ENCODE measurements around the gene ATP11B.
A peak's percentile ranks its signal among the peaks of the same experiment; 100 is the strongest.

ATP11B gene

GRCh38 chr3:182792901-182793662, at the start of gene ATP11B:
Gene ATP11B, plus strand, starts transcription at chr3:182793504. Its CDS starts 256 bp downstream, at chr3:182793760.
- peak; percentile 53 for DNase-seq (ENCODE audit: low read depth)

DNA sequence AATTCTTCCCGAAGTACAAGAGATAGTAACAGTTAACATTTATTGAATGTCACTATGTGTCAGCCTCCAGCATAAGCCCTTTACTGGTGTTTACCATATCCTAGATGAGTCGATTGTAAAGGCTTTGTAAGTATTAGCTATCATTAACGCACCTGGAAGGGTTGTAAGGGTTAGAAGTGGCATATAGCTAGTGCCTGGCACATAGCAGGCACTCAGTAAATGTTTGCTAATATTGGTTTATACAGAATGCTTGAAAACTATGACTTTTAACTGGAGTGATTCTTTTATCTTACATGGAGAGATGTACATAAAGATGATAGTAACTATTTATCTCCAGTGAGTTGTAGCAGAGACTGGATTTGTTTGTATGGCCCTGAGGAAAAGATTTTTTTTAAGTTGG, 46.3 kb upstream of the ATP11B start:
- DNase-seq (ENCODE audit: low read depth) = no peak

GRCh38 chr3:182755308-182755707, 38.0 kb upstream of the ATP11B start:
- DNase-seq (ENCODE audit: low read depth) = no peak

DNA sequence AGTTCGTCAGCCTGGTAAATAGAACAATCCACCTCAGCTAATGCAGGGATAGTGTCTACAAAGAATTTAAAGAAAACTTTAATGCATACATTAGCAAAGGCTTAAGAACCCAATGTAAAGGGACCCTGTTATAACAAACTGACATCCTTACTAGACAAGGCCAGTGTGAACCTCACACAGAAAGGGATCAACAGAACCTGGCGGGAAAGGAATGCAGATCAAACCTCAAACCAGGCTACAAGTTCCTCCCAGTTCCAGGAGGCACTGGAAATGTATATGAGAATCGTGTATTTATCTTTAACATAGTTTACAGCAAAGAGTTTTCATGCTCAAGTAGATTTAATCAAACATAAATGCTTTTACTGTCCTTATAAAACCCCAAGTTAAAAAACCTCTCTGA, 37.6 kb upstream of the ATP11B start:
- no peak for DNase-seq (ENCODE audit: low read depth)

GRCh38 chr3:182760576-182761164, 32.6 kb upstream of the ATP11B start:
- no peak for DNase-seq (ENCODE audit: low read depth)

DNA sequence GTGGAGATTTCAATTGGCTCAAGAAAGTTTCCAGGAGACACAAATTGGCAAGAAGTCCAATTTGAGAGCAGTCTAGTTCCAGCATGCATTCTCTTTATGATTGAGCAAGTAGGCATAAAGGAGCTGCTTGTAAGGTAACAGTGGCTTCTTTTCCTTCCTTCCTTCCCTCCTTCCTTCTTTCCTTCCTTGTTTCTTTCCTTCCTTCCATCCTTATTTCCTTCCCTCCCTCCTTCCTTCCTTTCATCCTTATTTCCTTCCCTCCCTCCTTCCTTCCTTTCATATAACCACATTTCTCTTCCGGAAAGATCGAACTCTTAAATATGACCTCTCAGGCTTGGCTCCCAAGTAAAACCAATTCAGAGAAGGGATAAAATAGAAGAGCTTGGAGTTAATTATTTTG, 29.4 kb upstream of the ATP11B start:
- no peak for DNase-seq (ENCODE audit: low read depth)

GRCh38 chr3:182765287-182765686, 28.0 kb upstream of the ATP11B start:
- DNase-seq (ENCODE audit: low read depth) = no peak

GRCh38 chr3:182766099-182766498, 27.2 kb upstream of the ATP11B start:
- DNase-seq (ENCODE audit: low read depth) = no peak

DNA sequence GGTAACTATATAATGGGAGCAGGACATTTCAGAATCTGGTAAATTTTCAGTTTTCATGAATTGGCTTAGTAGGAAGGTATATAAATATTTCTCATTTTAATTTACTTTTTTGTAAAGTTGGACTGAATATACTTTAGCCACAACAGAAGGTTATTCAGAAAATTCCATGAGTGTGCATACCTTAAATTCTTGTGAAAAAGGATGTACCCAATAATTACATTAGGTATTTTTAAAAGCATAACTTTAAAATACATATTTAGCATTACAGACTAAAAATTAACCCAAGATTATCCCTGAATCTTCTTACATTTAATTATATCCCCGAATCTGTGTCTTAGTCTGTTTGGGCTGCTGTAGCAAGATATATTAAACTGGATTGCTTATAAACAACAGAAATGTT, 24.9 kb upstream of the ATP11B start:
- DNase-seq (ENCODE audit: low read depth) = no peak

DNA sequence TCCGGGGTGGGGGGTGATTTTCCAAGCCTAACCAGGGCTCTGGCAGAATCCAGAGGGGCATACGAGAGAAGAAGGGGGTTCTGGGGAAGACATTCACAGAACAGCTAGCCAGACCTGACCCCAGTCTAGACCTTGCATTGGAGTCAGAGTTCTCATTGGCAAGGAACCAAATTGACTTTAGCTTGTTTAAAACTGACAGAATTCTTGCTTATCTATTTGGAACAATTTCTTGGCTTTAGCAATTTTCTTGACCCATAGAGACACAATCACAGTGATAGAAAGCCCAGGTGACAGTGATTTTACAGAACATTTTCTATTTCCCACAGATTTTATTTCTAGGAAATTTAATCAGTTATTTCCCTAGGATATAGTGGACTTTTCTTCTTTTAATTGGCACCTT, 23.6 kb upstream of the ATP11B start:
- no peak for DNase-seq (ENCODE audit: low read depth)

DNA sequence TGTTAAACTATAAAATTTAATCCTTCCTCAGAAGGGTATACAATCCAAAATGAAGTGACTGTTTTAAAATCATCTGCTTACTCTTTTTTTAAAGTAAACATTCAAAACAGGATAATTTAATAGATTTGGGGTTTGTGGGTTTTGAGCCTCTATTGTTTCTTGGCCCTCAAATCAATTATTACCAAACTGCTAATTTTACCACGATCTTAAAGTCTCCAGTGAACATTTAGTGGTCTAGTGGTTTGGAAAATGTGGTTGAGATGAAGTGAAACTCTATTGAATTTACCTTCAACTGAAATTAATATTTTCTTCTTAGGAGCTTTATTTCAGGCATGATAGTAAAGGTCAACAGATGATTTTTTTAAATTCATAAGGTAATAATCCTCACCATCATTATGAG, 11.2 kb upstream of the ATP11B start:
- DNase-seq (ENCODE audit: low read depth) = no peak

GRCh38 chr3:182783106-182783505, 10.2 kb upstream of the ATP11B start:
- no peak for DNase-seq (ENCODE audit: low read depth)

GRCh38 chr3:182784542-182784941, 8.8 kb upstream of the ATP11B start:
- no peak for DNase-seq (ENCODE audit: low read depth)

DNA sequence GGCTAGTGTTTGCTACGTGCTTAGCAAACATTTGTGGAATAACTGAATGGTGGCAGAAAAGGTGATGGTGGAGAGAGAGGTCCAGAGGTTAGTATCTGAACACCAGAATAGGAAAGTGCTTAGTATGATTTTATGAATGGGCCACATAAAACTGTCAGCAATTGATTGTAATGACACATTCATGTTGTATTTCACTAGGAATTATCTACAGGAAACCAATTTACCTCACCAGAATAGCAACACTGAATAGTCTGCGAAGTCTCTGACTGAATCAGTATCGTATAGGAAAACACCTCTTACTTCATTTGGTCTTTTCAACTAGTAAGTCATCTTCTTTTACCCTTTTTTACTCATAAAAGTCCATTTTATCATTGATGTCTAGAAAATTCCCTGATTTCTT, 8.2 kb upstream of the ATP11B start:
- no peak for DNase-seq (ENCODE audit: low read depth)

DNA sequence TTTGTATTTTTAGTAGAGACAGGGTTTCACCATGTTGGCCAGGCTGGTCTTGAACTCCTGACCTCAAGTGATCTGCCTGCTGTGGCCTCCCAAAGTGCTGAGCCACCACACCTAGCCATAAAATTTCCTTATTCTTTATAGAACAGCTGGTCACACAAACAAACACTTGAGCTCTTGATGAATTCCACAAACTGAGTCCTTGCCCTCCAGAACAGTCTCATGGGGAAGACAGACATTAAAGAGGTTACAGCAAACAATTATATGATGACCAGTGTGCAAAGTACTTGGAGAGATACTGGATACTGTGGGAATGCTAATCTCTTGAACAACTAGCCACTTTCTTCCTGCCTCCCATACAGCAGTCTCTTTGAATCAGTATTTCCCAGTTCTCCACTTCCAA, 7.5 kb upstream of the ATP11B start:
- no peak for DNase-seq (ENCODE audit: low read depth)

GRCh38 chr3:182786564-182787196, 6.6 kb upstream of the ATP11B start:
- DNase-seq (ENCODE audit: low read depth) = no peak

GRCh38 chr3:182787302-182788036, 5.8 kb upstream of the ATP11B start:
- DNase-seq (ENCODE audit: low read depth) = no peak

DNA sequence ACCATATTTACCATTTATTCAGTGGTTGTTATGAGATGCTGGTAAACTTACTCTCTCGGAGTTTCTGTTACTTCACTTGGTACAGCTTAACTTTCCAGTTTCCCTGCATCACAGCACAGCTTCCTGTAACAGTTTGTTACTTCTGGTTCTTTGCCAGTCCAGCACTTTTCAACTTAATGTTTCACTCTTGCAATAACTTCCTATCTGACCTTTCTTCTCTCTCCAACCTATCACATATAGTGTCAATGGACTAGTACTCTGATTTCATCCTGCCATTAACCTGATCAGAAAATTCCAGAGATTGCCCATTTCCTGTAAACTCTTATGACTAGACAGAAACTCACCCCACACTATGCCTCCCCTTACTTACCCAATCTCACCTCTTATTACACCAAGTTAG, 3.9 kb upstream of the ATP11B start:
- no peak for DNase-seq (ENCODE audit: low read depth)

GRCh38 chr3:182790612-182791011, 2.7 kb upstream of the ATP11B start:
- DNase-seq (ENCODE audit: low read depth) = no peak

DNA sequence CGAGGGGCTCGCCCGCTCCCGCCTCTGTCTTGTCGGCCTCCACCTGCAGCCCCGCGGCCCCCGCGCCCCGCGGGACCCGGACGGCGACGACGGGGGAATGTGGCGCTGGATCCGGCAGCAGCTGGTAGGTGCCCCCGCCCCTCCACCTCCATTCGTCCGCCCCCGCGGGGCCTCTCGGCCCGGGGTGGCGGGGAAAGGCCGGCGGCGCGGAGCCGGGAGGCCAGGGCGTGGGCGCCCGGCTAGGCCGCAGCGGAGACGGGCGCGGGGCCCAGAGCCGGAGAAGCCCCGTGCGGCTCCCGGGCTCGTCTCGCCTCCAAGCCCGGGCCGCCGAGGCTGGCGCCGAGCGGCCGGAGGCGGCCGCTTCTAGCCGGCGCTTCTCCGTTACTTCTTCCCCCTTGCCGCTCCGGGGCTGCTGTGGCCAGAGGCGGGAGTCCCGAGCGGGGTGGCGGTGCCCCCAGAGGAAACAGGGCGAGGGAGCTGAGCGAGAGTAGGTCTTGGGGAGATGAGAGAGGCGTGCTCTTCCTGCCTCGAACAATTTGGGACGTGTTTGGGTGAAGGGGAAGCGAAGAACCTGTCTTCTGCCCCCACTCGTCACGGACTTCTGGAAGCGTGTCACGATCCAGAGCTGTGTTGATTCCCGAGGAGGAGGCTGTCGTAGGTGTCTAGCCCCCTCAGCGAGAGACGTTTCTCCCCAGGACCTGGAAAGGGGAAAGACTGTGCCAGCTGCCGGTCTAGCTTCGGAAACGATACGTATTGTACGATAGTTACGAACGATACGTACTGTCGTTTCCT, 555 bp downstream of the ATP11B start:
- DNase-seq (ENCODE audit: low read depth) = peak; percentile 23

DNA sequence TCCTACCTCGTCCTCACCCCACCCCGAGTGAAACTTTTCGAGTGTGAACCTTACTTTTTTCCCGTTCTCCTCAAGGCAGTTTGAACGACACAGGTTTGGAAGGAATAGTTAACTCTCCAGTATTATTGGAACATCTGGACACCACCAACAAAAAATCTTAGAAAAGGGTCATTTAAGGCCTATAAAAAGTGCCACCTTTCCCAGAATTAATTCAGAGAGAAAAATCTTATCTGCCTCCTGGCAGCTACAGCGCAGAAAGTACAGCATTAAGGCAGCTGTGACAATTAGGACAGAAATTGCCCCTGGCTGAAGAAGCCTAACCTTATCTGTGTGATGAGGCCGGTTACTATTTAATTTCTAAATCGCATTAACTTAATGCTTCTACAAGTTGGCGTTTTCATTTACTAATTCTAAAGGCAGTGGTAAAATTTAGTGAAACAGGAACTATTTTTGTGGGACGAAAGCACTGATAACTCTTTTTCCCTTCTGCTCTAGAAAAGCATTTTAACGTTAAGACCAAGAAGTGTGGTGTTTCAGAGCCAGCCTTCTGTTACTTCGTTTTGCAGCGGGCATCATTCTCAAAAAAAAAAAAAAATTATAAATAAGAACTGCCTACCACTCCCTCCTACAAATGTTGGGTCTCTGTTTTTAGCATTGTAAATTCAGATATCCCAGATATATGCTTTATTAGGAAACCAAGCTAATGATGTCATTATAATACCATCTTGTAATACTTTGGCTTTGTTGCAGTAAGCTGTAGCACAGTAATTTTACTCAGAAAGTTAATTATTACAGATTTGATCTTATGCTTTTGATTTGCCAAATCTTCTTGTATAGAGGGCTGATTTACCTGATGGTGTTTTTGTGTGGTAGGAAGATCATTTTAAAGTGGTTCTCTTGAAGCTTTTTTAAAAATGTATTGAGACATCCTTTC, 1.4 kb downstream of the ATP11B start:
- no peak for DNase-seq (ENCODE audit: low read depth)

Measured in stimulated activated CD8-positive, alpha-beta memory T cell treated with anti-CD3 and anti-CD28 coated beads, Interleukin-7, amount 100 ng/mL, for 24 hours (primary cell).